NCI-H187 treated with DMSO at 0.1 percent for 48 hours (cell line): Measurements from ENCODE around the gene NMT2.

Experiments
- DNase-seq: peaks from one replicate; lab custom pipeline; 2025; lab: John Stamatoyannopoulos, UW

NMT2 gene

GRCh38 chr10:15092855-15093408, 75.6 kb downstream of the NMT2 start:
- DNase-seq = no peak

GRCh38 chr10:15091418-15091817, 77.1 kb downstream of the NMT2 start:
- no peak for DNase-seq

- DNase-seq = peak; percentile 14
Measured at GRCh38 chr10:15088428-15089261, 79.8 kb downstream of the NMT2 start, which contains the start of gene ACBD7. Gene ACBD7 (minus strand): TSS chr10:15088776. CDS start chr10:15088728, 48 bp downstream.

- DNase-seq = peak; percentile 2
Measured at GRCh38 chr10:15084502-15084922, 84.0 kb downstream of the NMT2 start.

GRCh38 chr10:15083674-15084501, 84.6 kb downstream of the NMT2 start:
- no peak for DNase-seq

GRCh38 chr10:15075421-15075820, 93.1 kb downstream of the NMT2 start:
- DNase-seq = no peak

GRCh38 chr10:15072358-15072757, 96.1 kb downstream of the NMT2 start:
- DNase-seq = no peak

GRCh38 chr10:15069230-15069629, 99.3 kb downstream of the NMT2 start:
- DNase-seq = no peak

- DNase-seq = no peak
Measured at GRCh38 chr10:15068802-15069201, 99.7 kb downstream of the NMT2 start.

- no peak for DNase-seq
Measured at GRCh38 chr10:15067154-15067553, 101.3 kb downstream of the NMT2 start.

- no peak for DNase-seq
Measured at GRCh38 chr10:15060638-15061037, 107.9 kb downstream of the NMT2 start.

- DNase-seq = no peak
Measured at GRCh38 chr10:15059914-15060313, 108.6 kb downstream of the NMT2 start.

- DNase-seq = no peak
Measured at GRCh38 chr10:15058689-15059088, 109.8 kb downstream of the NMT2 start.
